Adrenal gland (tissue), 12 donors: ENCODE results near the gene DCAF7. TPM values are rescaled to one million over a fixed set of nuclear protein-coding genes. Genes with fewer than 3 reads are reported as not detected.

Experiments
- DNase-seq, 7 donors: peaks; one replicate each; pipeline ENCODE4 v3.0.0-alpha.2; 2019 to 2020
- H3K27ac ChIP-seq, 5 donors: fragments of 200-600 bp; sonication (generic) in 4 of 5; 1 replicate in 3 of 5; 2 replicates in 2 of 5; pipeline versions ENCODE4 v1.5.1 to v1.8.0; 2016 to 2020; ENCODE audit warnings: mild to moderate bottlenecking in 1 of 5
- H3K27me3 ChIP-seq: fragments of 200-600 bp; 2 replicates; pipeline ENCODE4 v1.8.0; 2021
- H3K36me3 ChIP-seq, 2 donors: fragments of 200-600 bp; replicated peaks in 1 of 2; 1 replicate in 1 of 2; 2 replicates in 1 of 2; pipeline versions ENCODE4 v1.5.1 to v1.8.0; 2018 to 2022
- H3K4me1 ChIP-seq, 2 donors: fragments of 200-600 bp; replicated peaks in 1 of 2; 1 replicate in 1 of 2; 2 replicates in 1 of 2; pipeline versions ENCODE4 v1.5.1 to v1.8.0; 2018 to 2021
- H3K4me3 ChIP-seq, 4 donors: fragments of 200-600 bp; sonication (generic) in 3 of 4; one replicate each; pipeline ENCODE4 v1.5.1; 2016 to 2018
- H3K9me3 ChIP-seq, 3 donors: fragments of 200-600 bp; sonication (generic) in 1 of 3; replicated peaks in 1 of 3; 1 replicate in 2 of 3; 2 replicates in 1 of 3; pipeline versions ENCODE4 v1.5.1 to v1.8.0; 2016 to 2021
- CTCF ChIP-seq, 6 experiments: fragments of 450-650 bp in 4 of 6; fragments of 200-600 bp in 2 of 6; sonication (generic) in 1 of 6; IDR thresholded peaks; 1 replicate in 5 of 6; 2 replicates in 1 of 6; pipeline versions ENCODE4 v1.5.1 to v1.8.0; 2016 to 2021; ENCODE audit warnings: antibody characterized with exemption in 6 of 6, mild to moderate bottlenecking in 2 of 6, moderate library complexity in 1 of 6
- POLR2A ChIP-seq, 2 donors: fragments of 450-650 bp; IDR thresholded peaks; one replicate each; pipeline ENCODE4 v1.6.1; 2017; ENCODE audit warnings: antibody characterized with exemption in 2 of 2, mild to moderate bottlenecking in 2 of 2, moderate library complexity in 1 of 2
- WGBS, 4 donors: extraction: QIAGEN DNeasy Blood & Tissue Kit in 2 of 4; methylation state at CpG; one replicate each; pipeline versions ENCODE4 v1.1.5 to v1.1.7; 2013 to 2017; 5-methylcytosine and 5-hydroxymethylcytosine counted together
- intact Hi-C, 2 donors: fragments of 100-400 bp; cut with DNase I; formaldehyde crosslinking; loops; one replicate each; pipeline versions ENCODE4 v1.14.1 to v1.15.0; 2022 to 2023
- polyA plus RNA-seq, 3 donors: library from polyadenylated mRNA; stranded (reverse); fragments of 200-250 nt in 2 of 3; fragments of 350-450 nt in 1 of 3; fragmentation: Illumina TruSeq in 1 of 3; extraction: RNeasy Lipid Tissue Mini Kit (QIAGEN cat#74804) in 1 of 3; gene quantifications; one replicate each; pipeline ENCODE4 v1.2.3, GENCODE V29; 2013 to 2014
- total RNA-seq, 9 donors: library from RNA; depleted of rRNA in 4 of 9; stranded (reverse); fragments of >200 nt in 4 of 9; fragments of 120-200 nt in 1 of 9; fragmentation: NEBNext Ultra II Directional in 1 of 9; extraction: Animal tissue kit (Norgen Biotek cat#: 25700) in 1 of 9; gene quantifications; one replicate each; pipeline versions ENCODE4 v1.1.0 to v1.2.4, GENCODE V29; 2013 to 2023
- donor health status: healthy with polysubstance abuse.
- donor health status: Bipolar disorder and iron deficiency.
- donor health status: DM: yes; HTN: yes; CAD: no.
- donor health status: DM: no; HTN: no; CAD: no.
- donor health status: DM: no; HTN: no; CAD: no.
- donor health status: DM: yes; HTN: yes; CAD: no.

DCAF7 gene
- total and polyA plus RNA-seq, 12 donors = 12.2 to 69.8 (median 48.2) TPM

- Histone ChIP-seq H3K4me3 (no peak overlapping the region), H3K9me3 (no peaks in the 10 kb centered on the region), H3K36me3 (no peaks in the 10 kb centered on the region), H3K4me1 (peaks cover 3 to 13% of the 10 kb centered on the region in 2 donors), H3K27ac (no peak overlapping the region), H3K27me3 (no peaks in the 10 kb centered on the region)
- WGBS, 4 donors = 55 to 82% (median 72%) methylated on average over 3 to 5 of the region's 5 CpGs
- DNase-seq = peak in 1 of 7 donors; percentile 9
- intact Hi-C loops = no loop called here
- TF ChIP-seq CTCF (IDR thresholded peaks at IDR 0.05) (no peak), POLR2A (IDR thresholded peaks at IDR 0.05) (no peak)
These were observed 3.2 kb upstream of the DCAF7 start for GRCh38 chr17:63547083-63547523.

GRCh38 chr17:63549289-63549945, 860 bp upstream of the DCAF7 start:
- no peak for TF ChIP-seq CTCF (IDR thresholded peaks at IDR 0.05)
- TF ChIP-seq POLR2A (IDR thresholded peaks at IDR 0.05) = no peak
- peaks cover 6 to 34% of the 10 kb centered on the region in 2 donors for H3K4me1 ChIP-seq

GRCh38 chr17:63550817-63551639, 751 bp downstream of the DCAF7 start:
- Histone ChIP-seq H3K27ac (peak overlapping the region; percentile 89 to 96 (median 94)), H3K4me3 (peak overlapping the region; percentile 27 to 92 (median 82)), H3K4me1 (peaks cover 6 to 50% of the 10 kb centered on the region in 2 donors), H3K36me3 (no peaks in the 10 kb centered on the region), H3K27me3 (no peaks in the 10 kb centered on the region), H3K9me3 (no peaks in the 10 kb centered on the region)
- intact Hi-C loops = no loop called here
- 0 to 1% (median 1%) methylated on average over 17 to 32 of the region's 32 CpGs for WGBS, 4 donors
- peak in 6 of 7 donors; percentile 33 to 65 (median 44) for DNase-seq
- TF ChIP-seq CTCF (IDR thresholded peaks at IDR 0.05) (no peak), POLR2A (IDR thresholded peaks at IDR 0.05) (no peak)

More at GRCh38 chr17:63549289-63549945, 860 bp upstream of the DCAF7 start:
- H3K4me3 ChIP-seq = peak overlapping the region in 2 of 4 donors; percentile 57 to 58
- H3K27ac ChIP-seq = peak overlapping the region; percentile 45 to 96 (median 86)
- H3K36me3 ChIP-seq = no peaks in the 10 kb centered on the region
- intact Hi-C loops = no loop called here
- H3K9me3 ChIP-seq = no peaks in the 10 kb centered on the region
- 16 to 19% (median 16%) methylated on average over 16 to 18 of the region's 18 CpGs for WGBS, 4 donors
- no peak for DNase-seq
- no peaks in the 10 kb centered on the region for H3K27me3 ChIP-seq

- Histone ChIP-seq H3K27me3 (no peaks in the 10 kb centered on the region), H3K4me3 (peak overlapping the region in 1 of 4 donors; percentile 14), H3K27ac (peak overlapping the region in 1 of 5 donors; percentile 1), H3K4me1 (peaks cover 6 to 51% of the 10 kb centered on the region in 2 donors), H3K9me3 (no peaks in the 10 kb centered on the region), H3K36me3 (no peaks in the 10 kb centered on the region)
- 44 to 52% (median 46%) methylated on average over 6 of the region's 6 CpGs for WGBS, 4 donors
- TF ChIP-seq POLR2A (IDR thresholded peaks at IDR 0.05) (no peak), CTCF (IDR thresholded peaks at IDR 0.05) (no peak)
- intact Hi-C loops = no loop called here
- no peak for DNase-seq
These were observed 1.9 kb downstream of the DCAF7 start for GRCh38 chr17:63552211-63552610.
